Measurements from ENCODE around the gene TCAIM.

TCAIM gene

GRCh38 chr3:44338010-44338827 lies at the start of gene TCAIM:
Gene TCAIM (plus strand): TSS chr3:44338766. CDS start chr3:44354783, 16,017 bp downstream.
- peak; percentile 98 for DNase-seq (ENCODE audit: low read depth)

GRCh38 chr3:44289882-44290462 lies 48.6 kb upstream of the TCAIM start:
- no peak for DNase-seq (ENCODE audit: low read depth)

GRCh38 chr3:44292276-44292675 lies 46.3 kb upstream of the TCAIM start:
- no peak for DNase-seq (ENCODE audit: low read depth)

- no peak for DNase-seq (ENCODE audit: low read depth)
Measured at GRCh38 chr3:44292947-44293346, 45.6 kb upstream of the TCAIM start.

- no peak for DNase-seq (ENCODE audit: low read depth)
Measured at GRCh38 chr3:44297255-44297654, 41.3 kb upstream of the TCAIM start.

- no peak for DNase-seq (ENCODE audit: low read depth)
Measured at GRCh38 chr3:44301746-44302145, 36.8 kb upstream of the TCAIM start.

- DNase-seq (ENCODE audit: low read depth): no peak
Measured at GRCh38 chr3:44309500-44309899, 29.1 kb upstream of the TCAIM start.

- DNase-seq (ENCODE audit: low read depth): no peak
Measured at GRCh38 chr3:44318891-44319311, 19.7 kb upstream of the TCAIM start.

- no peak for DNase-seq (ENCODE audit: low read depth)
Measured at GRCh38 chr3:44321335-44321734, 17.2 kb upstream of the TCAIM start.

- DNase-seq (ENCODE audit: low read depth): no peak
Measured at GRCh38 chr3:44323341-44323955, 15.1 kb upstream of the TCAIM start.

GRCh38 chr3:44324584-44324983 lies 14.0 kb upstream of the TCAIM start:
- DNase-seq (ENCODE audit: low read depth): no peak

GRCh38 chr3:44326019-44326418 lies 12.5 kb upstream of the TCAIM start:
- DNase-seq (ENCODE audit: low read depth): no peak

GRCh38 chr3:44326515-44326914 lies 12.1 kb upstream of the TCAIM start:
- DNase-seq (ENCODE audit: low read depth): no peak

GRCh38 chr3:44329946-44330345 lies 8.6 kb upstream of the TCAIM start:
- DNase-seq (ENCODE audit: low read depth): no peak

GRCh38 chr3:44330444-44330843 lies 8.1 kb upstream of the TCAIM start:
- no peak for DNase-seq (ENCODE audit: low read depth)

GRCh38 chr3:44334326-44334725 lies 4.2 kb upstream of the TCAIM start:
- no peak for DNase-seq (ENCODE audit: low read depth)

- DNase-seq (ENCODE audit: low read depth): no peak
Measured at GRCh38 chr3:44337248-44337785, 1.2 kb upstream of the TCAIM start.

GRCh38 chr3:44338828-44339127 lies 212 bp downstream of the TCAIM start:
- no peak for DNase-seq (ENCODE audit: low read depth)

GRCh38 chr3:44339181-44340057 lies 853 bp downstream of the TCAIM start:
- DNase-seq (ENCODE audit: low read depth): no peak

- no peak for DNase-seq (ENCODE audit: low read depth)
Measured at GRCh38 chr3:44340058-44340395, 1.5 kb downstream of the TCAIM start.

GRCh38 chr3:44342176-44342790 lies 3.7 kb downstream of the TCAIM start:
- DNase-seq (ENCODE audit: low read depth): no peak

GRCh38 chr3:44343421-44343820 lies 4.9 kb downstream of the TCAIM start:
- no peak for DNase-seq (ENCODE audit: low read depth)

Measured in stimulated activated CD8-positive, alpha-beta memory T cell treated with anti-CD3 and anti-CD28 coated beads, Interleukin-12 subunit alpha, Interleukin-12 subunit beta, amount 100 ng/mL, for 4 hours (primary cell).